ENCODE data around the gene DAAM1. TPM values are rescaled to one million over a fixed set of nuclear protein-coding genes. Genes with fewer than 3 reads are reported as not detected.

The DAAM1 gene
- total and polyA plus RNA-seq, 3 experiments from 2014 or later = 9.3 to 14.4 (median 12.3) TPM

GRCh38 chr14:59253527-59253926, 65.1 kb downstream of the DAAM1 start:
- H3K4me3 Mint-ChIP-seq = no peak overlapping the region
- H3K27me3 ChIP-seq (ENCODE audit: insufficient read depth, low read length, poor library complexity, severe bottlenecking) = no peaks in the 10 kb centered on the region
- H3K27me3 Mint-ChIP-seq = no peaks in the 10 kb centered on the region
- no peaks in the 10 kb centered on the region for H3K4me1 Mint-ChIP-seq
- CTCF ChIA-PET = no interaction called here
- POLR2A ChIA-PET = no interaction called here
- H3K36me3 ChIP-seq (ENCODE audit: insufficient read depth, low read length) = no peaks in the 10 kb centered on the region
- H3K27ac ChIP-seq (ENCODE audit: low read depth, low read length) = no peak overlapping the region
- H3K4me1 ChIP-seq (ENCODE audit: insufficient read depth, low read length) = no peaks in the 10 kb centered on the region
- no peak overlapping the region for H3K4me3 ChIP-seq (ENCODE audit: low read length)
- H3K36me3 Mint-ChIP-seq = peaks cover 0 to 8% (median 4%) of the 10 kb centered on the region in 3 donors
- no peak for DNase-seq
- H3K27ac Mint-ChIP-seq = no peak overlapping the region
- H3K9me3 Mint-ChIP-seq = no peaks in the 10 kb centered on the region
- H3K9me3 ChIP-seq (ENCODE audit: low read length) = no peaks in the 10 kb centered on the region

- Mint-ChIP-seq H3K4me3 (no peak overlapping the region), H3K36me3 (peaks cover 0 to 8% (median 4%) of the 10 kb centered on the region in 3 donors), H3K4me1 (no peaks in the 10 kb centered on the region), H3K27me3 (no peaks in the 10 kb centered on the region), H3K27ac (no peak overlapping the region), H3K9me3 (no peaks in the 10 kb centered on the region)
- no peak for DNase-seq
- Histone ChIP-seq H3K4me3 (ENCODE audit: low read length) (no peak overlapping the region), H3K36me3 (ENCODE audit: insufficient read depth, low read length) (no peaks in the 10 kb centered on the region), H3K9me3 (ENCODE audit: low read length) (no peaks in the 10 kb centered on the region), H3K27ac (ENCODE audit: low read depth, low read length) (no peak overlapping the region), H3K27me3 (ENCODE audit: insufficient read depth, low read length, poor library complexity, severe bottlenecking) (no peaks in the 10 kb centered on the region), H3K4me1 (ENCODE audit: insufficient read depth, low read length) (no peaks in the 10 kb centered on the region)
- CTCF ChIA-PET = no interaction called here
- POLR2A ChIA-PET = no interaction called here
Observed at GRCh38 chr14:59254146-59254910, 65.9 kb downstream of the DAAM1 start.

- Mint-ChIP-seq H3K9me3 (no peaks in the 10 kb centered on the region), H3K4me3 (no peak overlapping the region), H3K27me3 (no peaks in the 10 kb centered on the region), H3K4me1 (no peaks in the 10 kb centered on the region), H3K36me3 (peaks cover 0 to 8% (median 4%) of the 10 kb centered on the region in 3 donors), H3K27ac (no peak overlapping the region)
- H3K9me3 ChIP-seq (ENCODE audit: low read length) = no peaks in the 10 kb centered on the region
- CTCF ChIA-PET = no interaction called here
- H3K4me1 ChIP-seq (ENCODE audit: insufficient read depth, low read length) = no peaks in the 10 kb centered on the region
- no peaks in the 10 kb centered on the region for H3K27me3 ChIP-seq (ENCODE audit: insufficient read depth, low read length, poor library complexity, severe bottlenecking)
- no peaks in the 10 kb centered on the region for H3K36me3 ChIP-seq (ENCODE audit: insufficient read depth, low read length)
- DNase-seq = no peak
- no peak overlapping the region for H3K4me3 ChIP-seq (ENCODE audit: low read length)
- H3K27ac ChIP-seq (ENCODE audit: low read depth, low read length) = no peak overlapping the region
- POLR2A ChIA-PET = no interaction called here
Observed at GRCh38 chr14:59254911-59255545, 66.6 kb downstream of the DAAM1 start.

- Mint-ChIP-seq H3K9me3 (no peaks in the 10 kb centered on the region), H3K4me1 (no peaks in the 10 kb centered on the region), H3K27ac (no peak overlapping the region), H3K36me3 (peaks cover 0 to 8% (median 4%) of the 10 kb centered on the region in 3 donors), H3K27me3 (no peaks in the 10 kb centered on the region), H3K4me3 (no peak overlapping the region)
- Histone ChIP-seq H3K4me1 (ENCODE audit: insufficient read depth, low read length) (no peaks in the 10 kb centered on the region), H3K36me3 (ENCODE audit: insufficient read depth, low read length) (no peaks in the 10 kb centered on the region), H3K27ac (ENCODE audit: low read depth, low read length) (no peak overlapping the region), H3K27me3 (ENCODE audit: insufficient read depth, low read length, poor library complexity, severe bottlenecking) (no peaks in the 10 kb centered on the region), H3K9me3 (ENCODE audit: low read length) (no peaks in the 10 kb centered on the region), H3K4me3 (ENCODE audit: low read length) (no peak overlapping the region)
- POLR2A ChIA-PET = no interaction called here
- DNase-seq = no peak
- CTCF ChIA-PET = interaction anchor here (0.6 kb wide), 1 partner anchor 644 kb away, joined by 3 read pairs; no protein-coding TSS in a partner anchor
Observed at GRCh38 chr14:59256331-59256730, 67.9 kb downstream of the DAAM1 start.

DNA sequence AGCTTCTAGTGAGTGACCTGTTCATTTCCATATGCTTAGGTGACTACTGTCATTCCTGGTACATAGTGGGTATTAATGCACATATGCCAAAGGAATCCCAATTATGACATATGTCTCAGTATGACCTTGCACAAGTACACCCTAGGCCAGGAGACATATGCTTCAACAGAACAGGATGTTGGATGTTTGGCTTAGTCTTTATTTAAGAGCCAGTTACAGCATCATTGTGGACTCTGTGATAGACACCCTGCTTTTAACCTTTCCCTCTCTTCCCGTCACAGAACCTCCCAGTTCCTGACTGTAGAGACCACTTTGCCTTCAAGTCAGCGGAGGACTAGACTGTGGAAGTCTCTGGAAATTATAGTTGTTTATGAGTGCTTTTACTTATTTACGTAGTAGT, 72.9 kb downstream of the DAAM1 start:
- Mint-ChIP-seq H3K9me3 (no peaks in the 10 kb centered on the region), H3K27ac (no peak overlapping the region), H3K4me1 (peaks cover 0 to 4% (median 2%) of the 10 kb centered on the region in 3 donors), H3K4me3 (no peak overlapping the region), H3K27me3 (no peaks in the 10 kb centered on the region), H3K36me3 (peaks cover 23 to 36% (median 32%) of the 10 kb centered on the region in 3 donors)
- H3K36me3 ChIP-seq (ENCODE audit: insufficient read depth, low read length) = no peaks in the 10 kb centered on the region
- no peak for DNase-seq
- H3K27ac ChIP-seq (ENCODE audit: low read depth, low read length) = no peak overlapping the region
- H3K4me3 ChIP-seq (ENCODE audit: low read length) = no peak overlapping the region
- CTCF ChIA-PET = no interaction called here
- POLR2A ChIA-PET = no interaction called here
- no peaks in the 10 kb centered on the region for H3K4me1 ChIP-seq (ENCODE audit: insufficient read depth, low read length)
- H3K27me3 ChIP-seq (ENCODE audit: insufficient read depth, low read length, poor library complexity, severe bottlenecking) = no peaks in the 10 kb centered on the region
- no peaks in the 10 kb centered on the region for H3K9me3 ChIP-seq (ENCODE audit: low read length)

GRCh38 chr14:59262717-59263454, 74.4 kb downstream of the DAAM1 start:
- DNase-seq = no peak
- Histone ChIP-seq H3K27me3 (ENCODE audit: insufficient read depth, low read length, poor library complexity, severe bottlenecking) (no peaks in the 10 kb centered on the region), H3K4me1 (ENCODE audit: insufficient read depth, low read length) (no peaks in the 10 kb centered on the region), H3K27ac (ENCODE audit: low read depth, low read length) (no peak overlapping the region), H3K4me3 (ENCODE audit: low read length) (no peak overlapping the region), H3K36me3 (ENCODE audit: insufficient read depth, low read length) (no peaks in the 10 kb centered on the region), H3K9me3 (ENCODE audit: low read length) (no peaks in the 10 kb centered on the region)
- Mint-ChIP-seq H3K9me3 (no peaks in the 10 kb centered on the region), H3K4me1 (peaks cover 0 to 4% (median 2%) of the 10 kb centered on the region in 3 donors), H3K4me3 (no peak overlapping the region), H3K27ac (peak overlapping the region in 1 of 8 donors; percentile 13), H3K27me3 (no peaks in the 10 kb centered on the region), H3K36me3 (peaks cover 26 to 42% (median 30%) of the 10 kb centered on the region in 3 donors)
- CTCF ChIA-PET = interaction anchor here (0.7 kb wide), 1 partner anchor 1161 kb away, joined by 3 read pairs; no protein-coding TSS in a partner anchor
- POLR2A ChIA-PET = no interaction called here

- peaks cover 0 to 4% (median 2%) of the 10 kb centered on the region in 3 donors for H3K4me1 Mint-ChIP-seq
- Histone ChIP-seq H3K9me3 (ENCODE audit: low read length) (no peaks in the 10 kb centered on the region), H3K27ac (ENCODE audit: low read depth, low read length) (no peak overlapping the region), H3K4me3 (ENCODE audit: low read length) (no peak overlapping the region), H3K4me1 (ENCODE audit: insufficient read depth, low read length) (no peaks in the 10 kb centered on the region), H3K27me3 (ENCODE audit: insufficient read depth, low read length, poor library complexity, severe bottlenecking) (no peaks in the 10 kb centered on the region), H3K36me3 (ENCODE audit: insufficient read depth, low read length) (no peaks in the 10 kb centered on the region)
- H3K36me3 Mint-ChIP-seq = peaks cover 40 to 58% (median 47%) of the 10 kb centered on the region in 3 donors
- DNase-seq = no peak
- H3K4me3 Mint-ChIP-seq = no peak overlapping the region
- H3K9me3 Mint-ChIP-seq = no peaks in the 10 kb centered on the region
- no peaks in the 10 kb centered on the region for H3K27me3 Mint-ChIP-seq
- ChIA-PET POLR2A (no interaction called here), CTCF (no interaction called here)
- no peak overlapping the region for H3K27ac Mint-ChIP-seq
Observed at GRCh38 chr14:59265808-59266207, 77.3 kb downstream of the DAAM1 start.

DNA sequence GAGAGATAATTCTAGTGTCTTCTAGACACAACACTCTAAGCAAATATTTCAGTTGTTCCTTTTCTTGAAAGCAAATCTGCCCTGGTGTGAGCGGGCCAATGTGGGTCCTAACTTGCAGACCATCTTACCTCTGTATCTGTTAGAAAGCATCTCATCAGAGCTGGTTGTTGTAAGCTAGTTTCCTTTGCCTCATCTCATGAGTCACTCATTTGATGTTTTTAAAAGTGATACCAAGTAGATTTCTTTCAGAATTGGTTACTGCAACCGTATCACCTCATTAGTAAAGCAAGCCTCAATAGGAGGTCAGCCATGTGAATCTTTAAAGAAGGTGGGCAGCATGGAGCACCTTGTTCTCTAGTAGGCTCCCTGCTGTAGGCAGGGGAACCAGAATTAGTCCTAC, 78.6 kb downstream of the DAAM1 start:
- peaks cover 0 to 4% (median 2%) of the 10 kb centered on the region in 3 donors for H3K4me1 Mint-ChIP-seq

More for the DNA sequence above, 78.6 kb downstream of the DAAM1 start:
- no peaks in the 10 kb centered on the region for H3K9me3 ChIP-seq (ENCODE audit: low read length)
- Mint-ChIP-seq H3K36me3 (peaks cover 39 to 58% (median 47%) of the 10 kb centered on the region in 3 donors), H3K27me3 (no peaks in the 10 kb centered on the region), H3K9me3 (no peaks in the 10 kb centered on the region), H3K4me3 (no peak overlapping the region), H3K27ac (no peak overlapping the region)
- POLR2A ChIA-PET = no interaction called here
- CTCF ChIA-PET = no interaction called here
- H3K27ac ChIP-seq (ENCODE audit: low read depth, low read length) = no peak overlapping the region
- no peak overlapping the region for H3K4me3 ChIP-seq (ENCODE audit: low read length)
- H3K4me1 ChIP-seq (ENCODE audit: insufficient read depth, low read length) = no peaks in the 10 kb centered on the region
- DNase-seq = no peak
- no peaks in the 10 kb centered on the region for H3K36me3 ChIP-seq (ENCODE audit: insufficient read depth, low read length)
- no peaks in the 10 kb centered on the region for H3K27me3 ChIP-seq (ENCODE audit: insufficient read depth, low read length, poor library complexity, severe bottlenecking)
